GM18951 (cell line): ENCODE measurements around the gene DIP2C.
"Not testable (repeated sequence)": the region's sequence is repeated elsewhere in the genome, so short reads cannot be mapped to it uniquely, and the experiment has no call there.

Experiments used
- POLR2A ChIP-seq: IDR thresholded peaks from 4 replicates; pipeline ENCODE4 v1.6.1; 2011; ENCODE audit warnings: mild to moderate bottlenecking; ENCODE audit not compliant: insufficient read length, insufficient read depth; ENCODE audit errors: extremely low read depth
- in situ Hi-C: fragments of 300-500 bp; cut with MboI; formaldehyde crosslinking; loops from one replicate; pipeline ENCODE4 v1.12.0; 2022; ENCODE audit warnings: low sequenced_read_pairs, mixed read lengths, inconsistent platforms; ENCODE audit not compliant: unreplicated experiment

The DIP2C gene

DNA sequence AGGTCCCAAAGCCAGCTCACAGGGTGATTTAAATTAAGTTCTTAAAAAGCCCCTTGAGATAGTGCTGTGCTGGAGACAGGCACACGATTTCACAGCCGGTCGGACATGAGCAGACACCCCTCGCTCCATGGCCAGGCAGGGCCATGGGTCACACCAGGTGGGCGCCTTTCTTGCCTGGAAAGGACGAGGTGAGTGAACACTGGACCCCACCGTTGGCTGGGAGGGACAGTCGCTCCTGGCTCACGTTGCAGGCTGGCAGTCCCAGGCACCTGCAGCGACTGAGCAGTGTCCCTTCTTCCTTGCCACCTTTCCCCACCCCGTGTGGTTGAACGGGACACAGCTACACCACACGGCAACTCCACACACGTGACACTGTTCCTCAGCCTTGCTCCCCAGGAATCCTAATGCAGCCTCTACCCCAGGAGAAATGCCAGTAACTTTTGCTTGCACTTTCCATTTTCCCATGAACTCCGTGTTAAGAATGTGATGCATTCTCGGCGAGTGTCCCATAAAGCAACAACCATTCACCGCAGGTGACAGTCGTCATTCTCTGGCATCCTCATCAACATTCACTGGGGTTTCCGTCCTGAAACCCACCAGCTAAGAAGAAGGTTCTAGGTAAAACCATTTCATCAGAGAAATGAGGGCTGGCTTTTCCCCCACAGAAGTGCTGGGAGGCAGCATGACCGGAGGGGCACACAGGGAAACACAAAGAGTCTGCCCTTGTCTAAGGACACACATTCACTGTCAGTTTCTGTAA is 336.8 kb downstream of the DIP2C start:
- in situ Hi-C loops = no loop called here
- TF ChIP-seq POLR2A = no peak

DNA sequence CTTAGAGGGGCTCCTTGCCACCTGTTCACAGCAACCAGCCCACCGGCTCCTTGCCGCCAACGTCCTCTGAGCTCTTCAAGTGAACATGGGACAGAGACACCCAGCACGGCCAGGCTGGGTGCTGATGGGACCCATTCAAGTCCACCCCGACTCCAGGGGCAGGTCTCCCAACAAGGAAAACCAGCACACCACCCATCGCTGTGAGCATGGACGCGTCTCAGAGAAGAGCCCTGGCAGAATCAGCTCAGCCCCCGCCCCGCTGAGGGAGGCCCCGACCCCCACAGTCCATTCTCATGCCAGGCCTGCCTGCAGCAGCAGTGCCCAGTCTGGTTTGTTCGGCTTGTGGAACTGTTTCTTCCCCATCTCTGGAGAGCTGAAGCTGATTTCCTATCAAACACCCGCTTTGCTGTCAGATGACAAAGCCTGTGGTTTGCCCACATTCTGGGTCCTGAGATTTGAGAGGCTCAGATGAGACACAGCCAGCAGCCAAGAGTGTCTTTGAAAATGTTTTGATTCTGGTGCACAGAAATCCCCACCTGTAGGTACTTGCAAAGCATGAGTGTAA is 337.6 kb downstream of the DIP2C start:
- in situ Hi-C loops = no loop called here
- no peak for TF ChIP-seq POLR2A

DNA sequence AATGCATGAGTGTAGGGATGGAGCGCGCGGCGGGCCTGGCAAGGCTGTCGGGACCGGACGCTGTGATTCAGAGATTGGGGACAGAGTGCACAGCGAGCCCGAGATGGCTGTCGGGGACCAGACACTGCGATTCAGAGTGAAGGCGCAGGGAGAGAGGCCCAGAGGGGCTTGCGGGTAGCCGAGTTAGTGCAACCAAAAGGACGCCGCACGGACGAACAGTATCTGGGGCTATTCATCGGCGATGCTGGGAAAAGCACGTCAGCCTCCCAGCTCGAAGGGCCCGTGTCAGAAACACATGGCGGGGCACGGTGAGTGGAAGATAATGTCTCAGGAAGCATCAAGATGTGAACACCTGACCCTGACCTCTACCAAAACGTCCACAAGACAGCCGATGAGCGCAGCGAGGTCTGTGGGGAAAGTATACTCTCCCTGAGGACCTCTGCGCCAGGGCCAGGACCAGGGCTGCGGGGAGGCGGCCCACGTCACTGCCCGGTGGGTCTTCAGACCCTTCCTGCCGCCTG is 338.4 kb downstream of the DIP2C start:
- TF ChIP-seq POLR2A = no peak
- in situ Hi-C loops = no loop called here

DNA sequence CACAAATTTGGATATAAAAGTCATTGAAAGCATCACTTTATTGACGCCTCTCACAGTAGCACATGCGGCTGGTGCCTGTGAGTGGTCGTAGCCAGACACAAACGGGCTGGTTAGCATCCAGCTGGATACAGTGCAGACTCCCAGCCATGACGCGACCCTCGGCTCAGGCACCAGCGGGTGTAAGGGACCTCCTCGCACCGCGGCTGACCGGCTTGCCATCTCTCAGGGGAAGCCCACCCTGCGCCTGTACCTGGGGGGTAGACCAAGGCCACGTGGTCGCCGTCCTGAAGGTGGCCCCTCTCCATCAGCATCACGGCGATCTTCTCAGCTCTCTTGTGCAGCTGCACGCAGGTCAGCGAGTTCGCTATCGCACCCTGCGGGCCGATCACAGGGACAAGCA is 340.4 kb downstream of the DIP2C start:
- TF ChIP-seq POLR2A = no peak
- in situ Hi-C loops = no loop called here

- in situ Hi-C loops = no loop called here
Measured at GRCh38 chr10:348456-348855, 341.0 kb downstream of the DIP2C start.

GRCh38 chr10:347774-348173 is 341.7 kb downstream of the DIP2C start:
- in situ Hi-C loops = not testable (repeated sequence)

More at GRCh38 chr10:348456-348855, 341.0 kb downstream of the DIP2C start:
- TF ChIP-seq POLR2A = no peak

- in situ Hi-C loops = not testable (repeated sequence)
Measured at GRCh38 chr10:347190-347589, 342.3 kb downstream of the DIP2C start.

- TF ChIP-seq POLR2A = no peak
- in situ Hi-C loops = no loop called here
Measured at GRCh38 chr10:344582-345200, 344.8 kb downstream of the DIP2C start.

DNA sequence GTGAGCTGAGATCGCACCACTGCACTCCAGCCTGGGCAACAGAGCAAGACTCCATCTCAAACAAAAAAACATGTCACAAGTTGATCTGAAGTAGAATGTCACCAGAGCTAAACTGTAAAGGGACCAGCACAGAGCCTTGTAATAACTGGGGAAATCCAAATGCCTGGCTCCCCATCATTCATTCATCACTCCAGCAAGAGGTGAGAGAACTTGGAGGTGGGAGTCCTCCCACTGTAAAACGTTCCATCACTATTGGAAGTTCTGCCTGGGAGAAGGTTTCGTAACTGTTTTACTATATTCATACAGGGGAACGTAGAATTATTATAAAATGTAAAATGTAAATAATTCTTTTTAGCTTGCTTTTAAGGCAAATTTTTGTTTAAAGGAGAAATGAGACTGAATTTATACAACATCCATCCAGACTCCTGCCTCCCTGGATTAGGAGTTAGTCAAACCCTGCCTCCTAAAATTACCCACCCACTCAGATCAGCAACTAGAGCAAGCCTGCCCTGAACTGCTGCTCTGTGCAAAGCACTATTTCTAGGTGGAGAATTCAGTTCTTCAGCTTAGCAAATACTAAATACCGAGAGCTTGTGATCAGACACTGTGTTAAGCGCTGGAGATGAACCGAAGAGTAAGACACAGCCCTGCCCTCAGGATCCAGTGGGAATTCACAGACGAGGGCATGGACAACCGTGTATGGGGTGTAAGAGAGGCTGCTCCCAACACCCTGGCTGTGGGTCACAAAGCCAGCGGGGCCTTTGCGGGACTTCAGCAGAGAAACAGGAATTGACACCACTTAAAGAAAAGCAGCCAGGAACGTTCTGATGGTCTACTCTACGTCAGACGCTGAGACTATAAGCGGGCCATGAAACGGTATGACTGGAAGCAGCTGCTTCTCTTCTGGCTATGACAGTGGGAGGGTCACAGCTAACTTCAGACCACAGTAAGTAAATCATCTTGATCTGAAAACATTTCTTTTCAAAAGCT is 345.9 kb downstream of the DIP2C start:
- TF ChIP-seq POLR2A = no peak
- in situ Hi-C loops = no loop called here

GRCh38 chr10:341081-341740 is 348.3 kb downstream of the DIP2C start:
- no peak for TF ChIP-seq POLR2A
- in situ Hi-C loops = no loop called here

GRCh38 chr10:340646-341045 is 348.8 kb downstream of the DIP2C start:
- TF ChIP-seq POLR2A = no peak
- in situ Hi-C loops = no loop called here

GRCh38 chr10:339038-339391 is 350.5 kb downstream of the DIP2C start:
- in situ Hi-C loops = no loop called here
- no peak for TF ChIP-seq POLR2A

- in situ Hi-C loops = no loop called here
- TF ChIP-seq POLR2A = no peak
Measured at GRCh38 chr10:338171-339037, 351.1 kb downstream of the DIP2C start.
